Stimulated activated CD8-positive, alpha-beta memory T cell treated with anti-CD3 and anti-CD28 coated beads, Interleukin-7, amount 100 ng/mL, for 4 hours (primary cell): ENCODE results near the gene ZNF580.

Source experiments
- DNase-seq, 2 donors: peaks; one replicate each; pipeline ENCODE4 v3.0.0-alpha.2; 2020; ENCODE audit warnings: low read depth in 2 of 2

Gene ZNF580

GRCh38 chr19:55676889-55677505, 36.2 kb downstream of the ZNF580 start:
- no peak for DNase-seq

- no peak for DNase-seq
These were observed 36.8 kb downstream of the ZNF580 start for GRCh38 chr19:55677572-55678028.

DNA sequence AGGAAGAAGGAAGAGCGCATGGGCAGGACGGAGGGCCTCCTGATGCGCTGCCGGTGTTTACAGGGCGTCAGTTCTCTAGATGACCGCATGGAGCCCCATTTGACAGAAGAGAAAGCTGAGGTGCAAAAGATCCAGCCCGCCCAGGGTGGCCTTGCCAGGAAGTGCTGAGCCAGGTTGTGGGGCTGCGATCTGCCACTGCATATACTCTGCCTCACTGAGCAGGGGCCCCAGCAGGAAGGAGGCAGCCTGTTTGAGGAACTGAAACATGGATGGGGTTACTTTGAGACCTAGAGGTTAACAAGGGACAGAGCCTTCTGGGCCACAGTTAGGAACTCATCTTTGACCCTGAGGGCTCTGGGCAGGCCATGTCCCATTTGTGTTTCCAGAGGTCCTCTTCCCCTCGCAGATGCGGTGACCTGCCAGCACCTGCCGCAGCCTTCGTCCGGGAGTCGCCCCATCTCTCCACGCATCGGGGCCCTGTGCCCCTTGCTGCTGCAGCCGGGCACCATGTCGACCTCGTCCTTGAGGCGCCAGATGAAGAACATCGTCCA, 37.4 kb downstream of the ZNF580 start:
- DNase-seq: no peak

GRCh38 chr19:55679343-55680257, 38.8 kb downstream of the ZNF580 start:
- no peak for DNase-seq

DNA sequence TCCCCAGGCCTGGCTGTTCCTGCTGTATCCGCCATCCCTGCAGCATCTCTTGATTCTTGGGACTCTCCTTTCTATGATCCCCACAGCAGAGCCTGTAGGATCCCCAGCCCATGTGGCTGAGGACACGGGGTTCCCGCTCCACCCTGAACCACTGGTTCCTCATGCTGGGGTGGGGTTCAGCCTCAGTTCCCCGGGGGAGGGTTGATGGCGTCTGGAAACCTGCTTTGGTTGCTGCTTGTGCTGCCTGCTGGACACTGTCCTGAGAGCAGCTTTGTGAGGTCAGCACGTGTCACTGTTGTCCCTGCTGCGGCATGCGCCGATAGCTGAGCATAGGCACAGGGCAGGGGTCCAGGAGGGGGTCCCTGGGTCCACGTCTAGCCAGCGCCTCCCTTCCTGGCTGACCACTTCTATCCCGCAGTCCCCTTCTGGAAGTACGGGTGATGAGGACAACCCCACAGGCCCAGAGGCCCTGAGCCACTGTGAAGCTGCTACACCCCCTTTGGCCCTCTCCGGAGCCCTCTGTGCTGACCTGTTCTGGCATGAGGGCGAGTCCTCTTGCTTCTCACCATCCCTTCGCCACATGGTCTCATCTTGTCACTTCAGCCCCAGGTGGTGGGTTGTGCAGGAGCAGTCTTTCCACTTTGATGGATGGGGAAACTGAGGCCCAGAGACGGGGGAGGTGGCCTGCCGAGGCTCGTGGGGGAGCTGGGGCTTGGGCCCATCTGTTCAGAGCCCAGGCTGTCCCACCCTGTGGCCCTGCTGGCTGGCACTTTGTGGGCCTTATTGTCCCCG, 39.7 kb downstream of the ZNF580 start:
- no peak for DNase-seq

GRCh38 chr19:55681131-55682092, 40.6 kb downstream of the ZNF580 start:
- no peak for DNase-seq

GRCh38 chr19:55683449-55684261, 42.9 kb downstream of the ZNF580 start:
- DNase-seq: no peak

DNA sequence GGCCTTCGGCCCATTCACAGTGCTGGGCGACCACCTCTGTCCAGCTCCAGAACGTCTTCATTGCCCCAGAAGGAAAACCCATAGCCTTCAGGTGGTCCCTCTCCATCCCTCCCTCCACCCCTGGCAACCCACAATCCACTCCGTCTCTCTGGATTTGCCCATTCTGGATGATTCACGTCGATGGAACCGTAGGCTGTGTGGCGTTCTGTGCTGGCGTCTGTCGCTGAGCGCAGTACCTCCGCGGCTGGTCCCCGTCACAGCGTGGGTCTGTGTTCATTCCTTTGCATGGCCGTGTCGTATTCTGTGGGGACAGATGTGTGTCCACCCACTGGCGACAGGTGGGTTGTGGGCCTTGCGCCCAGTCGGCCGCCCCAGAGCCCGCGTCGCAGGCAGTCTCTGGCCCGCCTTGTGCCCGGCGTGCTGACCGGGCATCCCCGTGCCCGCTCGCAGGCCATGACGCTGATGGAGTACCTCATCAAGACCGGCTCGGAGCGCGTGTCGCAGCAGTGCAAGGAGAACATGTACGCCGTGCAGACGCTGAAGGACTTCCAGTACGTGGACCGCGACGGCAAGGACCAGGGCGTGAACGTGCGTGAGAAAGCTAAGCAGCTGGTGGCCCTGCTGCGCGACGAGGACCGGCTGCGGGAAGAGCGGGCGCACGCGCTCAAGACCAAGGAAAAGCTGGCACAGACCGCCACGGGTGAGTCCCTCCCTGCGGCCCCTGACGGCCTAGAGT, 44.3 kb downstream of the ZNF580 start:
- no peak for DNase-seq

- DNase-seq: no peak
These were observed 45.0 kb downstream of the ZNF580 start for GRCh38 chr19:55685776-55686175.

DNA sequence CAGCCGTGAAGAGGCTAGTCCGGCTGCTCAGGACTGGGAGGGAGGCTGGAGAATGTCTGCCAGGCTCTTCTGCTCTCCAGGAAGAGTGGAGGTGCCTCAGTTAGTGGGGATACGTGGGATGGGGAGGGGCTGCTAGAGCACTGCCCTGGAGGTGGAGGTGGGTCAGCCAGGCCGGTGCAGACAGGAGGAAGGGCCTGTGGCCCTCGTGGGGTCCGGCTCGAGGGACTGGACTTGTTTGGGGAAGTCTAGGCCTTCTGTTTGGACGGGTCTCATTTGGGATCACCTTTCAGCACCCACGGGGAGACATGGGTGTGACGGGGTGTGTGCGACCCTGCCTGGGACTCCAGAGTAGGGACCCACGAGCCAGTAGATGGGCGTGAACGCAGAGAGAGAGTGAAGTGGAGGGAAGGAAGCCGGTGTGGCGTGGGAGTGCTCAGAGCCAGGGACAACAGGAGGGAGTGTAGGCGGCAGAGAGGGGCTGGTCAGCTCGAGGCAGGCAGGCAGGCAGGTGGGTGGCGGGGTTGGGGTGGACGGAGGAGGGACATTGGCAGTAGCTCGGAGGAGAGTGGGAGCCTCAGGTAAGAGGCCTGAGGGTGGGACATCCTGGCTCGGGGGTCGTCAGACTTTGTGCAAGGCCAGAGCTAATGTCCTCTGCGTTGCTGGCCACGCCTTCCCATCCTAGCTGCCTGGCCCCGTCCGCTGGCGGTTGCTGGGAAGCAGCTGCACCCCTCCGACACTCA, 45.7 kb downstream of the ZNF580 start:
- no peak for DNase-seq

- no peak for DNase-seq
These were observed 46.7 kb downstream of the ZNF580 start for GRCh38 chr19:55687281-55688201.

- no peak for DNase-seq
These were observed 47.8 kb downstream of the ZNF580 start for GRCh38 chr19:55688422-55689218.

DNA sequence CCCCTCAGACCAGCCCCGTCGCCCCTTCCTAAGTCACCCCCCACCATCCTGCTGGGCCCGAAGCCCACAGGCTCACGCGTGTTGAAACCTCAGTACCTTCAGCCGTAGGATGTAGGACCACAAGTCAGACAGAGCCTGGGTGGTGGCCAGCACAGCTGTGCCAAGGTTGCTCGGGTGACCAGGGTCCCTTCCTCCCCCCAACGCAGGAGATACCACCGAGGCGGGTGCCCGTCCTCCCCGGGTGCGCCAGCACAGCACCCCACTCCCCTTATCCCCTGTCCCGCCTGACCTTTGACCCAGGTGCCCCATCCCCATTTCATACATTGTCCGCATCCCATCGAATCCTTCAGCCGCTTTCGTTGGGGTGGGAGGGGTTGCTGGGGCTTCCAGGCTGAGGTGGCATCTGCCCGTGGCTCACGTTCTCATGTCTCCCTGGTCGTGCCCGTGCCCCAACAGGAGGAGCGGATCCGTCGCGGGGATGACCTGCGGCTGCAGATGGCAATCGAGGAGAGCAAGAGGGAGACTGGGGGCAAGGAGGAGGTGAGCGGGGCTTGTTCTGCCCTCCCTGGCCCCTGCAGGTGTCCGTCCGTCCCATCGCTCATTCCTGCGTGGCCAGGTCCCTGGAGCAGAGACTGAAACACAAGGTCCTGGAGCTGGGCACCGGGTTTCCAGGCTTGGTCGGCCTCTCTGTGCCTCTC, 48.8 kb downstream of the ZNF580 start:
- no peak for DNase-seq

DNA sequence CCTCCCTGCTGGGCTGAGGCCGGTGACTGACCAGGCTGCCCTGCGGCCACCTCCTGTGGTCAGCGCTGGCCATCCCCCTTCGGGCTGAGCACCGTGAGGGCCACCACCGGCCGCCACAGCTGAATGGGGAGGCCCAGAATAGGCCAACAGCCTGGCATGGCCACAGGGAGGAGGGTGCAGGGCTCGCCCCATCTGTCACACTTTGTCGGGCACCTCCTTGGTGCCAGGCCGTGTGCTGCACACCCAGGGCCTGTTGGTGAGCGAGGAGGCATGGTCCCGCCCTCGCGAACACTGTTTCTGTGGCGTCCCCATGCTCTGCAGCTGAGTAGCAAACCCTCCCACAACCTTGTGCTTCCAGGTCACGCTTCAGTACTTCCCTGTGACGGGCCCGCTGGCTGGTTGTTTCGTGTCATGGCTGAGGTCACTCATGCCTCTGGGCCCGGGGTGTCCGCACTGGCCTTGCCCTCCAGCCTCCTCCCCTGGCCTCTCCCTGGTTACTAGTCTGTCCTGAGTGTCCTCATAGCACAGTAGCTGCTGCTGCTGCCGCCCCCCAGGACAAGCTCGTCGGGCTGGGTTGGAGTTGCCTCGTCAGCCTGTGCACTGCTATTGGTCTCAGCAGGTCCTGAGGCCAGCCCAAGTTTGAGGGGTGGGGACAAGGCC, 49.4 kb downstream of the ZNF580 start:
- no peak for DNase-seq

DNA sequence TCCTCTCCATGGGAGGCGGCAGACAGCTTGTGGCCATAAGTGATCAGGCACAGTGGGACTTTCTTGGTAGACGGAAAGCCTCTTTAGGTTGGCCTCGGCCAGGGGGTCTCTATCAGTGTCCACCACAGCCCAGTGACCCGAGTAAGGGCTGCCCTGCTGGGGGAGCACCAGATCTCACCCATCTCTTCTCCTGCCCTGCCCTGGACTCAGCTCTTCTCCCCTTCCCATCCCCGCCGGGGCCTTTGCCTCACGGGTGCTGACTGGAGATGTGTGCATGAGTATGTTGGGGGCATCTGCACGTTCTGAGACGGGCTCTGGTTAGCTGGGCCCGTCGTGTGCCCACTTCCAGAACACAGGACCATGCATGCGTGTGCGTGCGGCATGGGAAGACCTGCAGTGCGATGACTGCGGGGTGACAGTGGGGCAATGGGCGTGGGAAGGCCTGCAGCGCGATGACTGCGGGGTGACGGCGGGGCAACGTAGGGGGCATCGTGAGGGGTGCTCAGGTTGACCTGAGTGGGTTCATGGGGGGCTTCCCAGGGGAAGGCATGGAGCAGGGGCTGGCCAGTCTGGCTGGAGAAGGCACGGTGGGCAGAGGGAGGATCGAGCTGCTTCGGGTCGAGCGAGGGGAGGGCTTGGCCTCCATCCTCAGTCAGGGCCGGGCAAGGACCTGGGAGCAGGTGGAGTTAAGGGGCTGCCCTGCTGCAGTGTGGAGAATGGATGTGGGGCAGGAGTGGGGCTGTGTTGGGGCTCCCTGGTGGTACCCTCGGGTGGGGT, 50.2 kb downstream of the ZNF580 start:
- no peak for DNase-seq
